ENCODE results near the gene HNRNPC. TPM values are rescaled to one million over a fixed set of nuclear protein-coding genes. Genes with fewer than 3 reads are reported as not detected.
"Not testable (repeated sequence)": the region's sequence is repeated elsewhere in the genome, so short reads cannot be mapped to it uniquely, and the experiment has no call there.

Gene HNRNPC
- total RNA-seq, 1 donor from 2014 or later, result 267 TPM

DNA sequence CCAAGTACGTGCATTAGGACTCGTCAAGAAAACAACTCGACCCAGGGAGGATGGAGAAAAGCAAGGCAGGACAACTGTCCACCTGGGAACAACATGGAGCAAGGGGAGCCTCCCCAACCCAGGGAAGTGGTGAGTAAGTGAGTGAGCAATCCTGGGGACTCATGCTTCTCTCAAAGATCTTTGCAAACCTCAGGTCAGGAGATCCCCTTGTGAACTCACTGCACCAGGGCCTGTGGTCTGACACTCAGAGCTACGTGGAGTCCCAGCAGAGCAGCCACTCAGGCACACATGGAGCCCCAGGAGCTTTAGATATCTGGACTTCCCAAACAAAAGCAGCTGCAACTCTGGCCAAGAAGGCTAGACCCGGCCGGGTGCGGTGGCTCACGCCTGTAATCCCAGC lies 101.2 kb downstream of the HNRNPC start:
- ATAC-seq, result no peak
- intact Hi-C loops (cut with micrococcal nuclease), result no loop called here
- DNase-seq, result no peak

DNA sequence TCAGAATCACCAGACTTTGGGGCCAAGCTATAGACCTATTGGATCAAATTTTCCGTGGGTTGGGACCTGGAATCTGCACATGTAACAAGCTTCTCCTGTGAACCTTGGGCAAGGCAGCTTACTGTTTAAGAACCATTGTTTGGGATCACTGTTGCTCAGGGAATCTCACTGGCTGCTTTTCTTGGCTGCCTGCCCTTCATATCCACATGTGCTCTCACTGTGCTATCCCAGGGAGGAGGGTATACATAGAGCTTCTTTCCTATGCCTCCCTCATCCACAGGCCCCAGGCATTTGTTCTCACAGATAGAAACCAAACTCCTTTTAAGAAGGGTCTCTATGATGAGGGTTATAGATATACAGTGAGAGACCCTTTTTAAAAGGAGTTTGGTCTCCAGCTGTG lies 103.6 kb downstream of the HNRNPC start:
- intact Hi-C loops (cut with micrococcal nuclease); DNase-seq: not testable (repeated sequence)
- peak; percentile 81 for ATAC-seq

DNA sequence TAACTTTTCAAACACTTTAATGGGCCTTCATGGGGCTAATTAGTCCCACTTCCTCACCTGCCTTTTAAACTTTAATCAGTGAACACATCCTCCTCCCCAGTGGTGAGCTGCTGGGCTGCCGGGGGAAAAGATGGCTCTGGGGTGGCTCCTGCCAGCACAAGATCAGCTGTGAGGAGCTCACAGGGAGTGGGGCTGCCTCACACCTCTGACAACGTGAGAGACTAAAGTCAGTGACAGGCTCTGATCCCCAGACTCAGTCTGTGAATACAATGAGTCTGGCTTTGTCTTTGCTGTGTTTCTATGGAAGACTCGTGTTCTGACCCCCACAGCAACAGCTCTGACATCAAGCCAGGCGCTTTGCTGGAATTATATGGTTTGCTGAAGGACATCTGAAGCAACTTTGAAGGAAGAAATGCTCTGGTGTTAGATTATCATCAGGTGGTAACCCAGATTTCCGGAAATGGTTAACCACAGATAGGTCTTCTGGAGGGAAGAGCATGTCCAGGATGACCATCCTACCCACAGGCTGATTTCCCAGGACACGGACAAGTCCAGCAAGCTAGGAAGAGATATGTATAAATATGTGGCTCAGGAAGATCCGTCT lies 104.1 kb downstream of the HNRNPC start:
- intact Hi-C loops (cut with micrococcal nuclease); DNase-seq; ATAC-seq: not testable (repeated sequence)

DNA sequence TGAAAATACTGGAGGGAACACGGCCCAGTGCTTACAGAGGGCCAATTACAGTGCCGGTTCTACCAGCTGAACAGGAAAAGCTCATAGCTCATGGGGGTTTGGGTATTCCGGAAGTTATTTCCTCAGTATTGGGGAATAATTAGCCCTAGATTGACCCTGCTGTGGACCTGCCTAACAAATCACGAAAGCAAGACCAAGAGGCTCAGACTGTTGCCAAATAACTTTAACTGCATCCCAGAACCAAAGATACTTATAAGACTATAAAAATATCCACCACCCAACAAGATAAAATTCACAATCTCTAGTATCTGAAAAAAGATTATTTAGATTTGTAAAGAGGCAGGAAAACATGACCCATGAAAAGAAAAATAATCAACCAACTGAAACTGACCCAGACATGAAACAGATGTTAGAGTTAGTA lies 105.4 kb downstream of the HNRNPC start:
- ATAC-seq (no peak), DNase-seq (no peak)
- intact Hi-C loops (cut with micrococcal nuclease), result no loop called here

DNA sequence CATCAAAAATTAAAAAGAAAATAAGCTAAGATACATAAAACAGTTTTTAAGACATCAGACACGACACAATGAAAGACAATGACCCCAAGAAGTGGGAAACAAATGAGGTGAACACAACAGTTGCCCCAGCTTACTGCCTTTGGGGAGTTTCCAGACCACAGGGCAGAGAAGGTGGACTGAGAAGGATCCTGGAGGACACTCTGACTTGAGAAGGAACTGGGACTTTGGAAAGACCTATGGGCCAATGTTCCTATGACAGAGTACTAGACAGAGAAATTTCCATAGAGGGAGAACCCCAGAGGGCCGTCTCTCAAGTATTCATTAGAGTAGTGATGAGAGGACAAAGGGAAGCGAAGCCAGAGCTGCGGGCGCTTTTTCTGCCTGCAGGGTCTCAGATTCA lies 107.2 kb downstream of the HNRNPC start:
- no peak for ATAC-seq
- no peak for DNase-seq
- intact Hi-C loops (cut with micrococcal nuclease), result no loop called here

DNA sequence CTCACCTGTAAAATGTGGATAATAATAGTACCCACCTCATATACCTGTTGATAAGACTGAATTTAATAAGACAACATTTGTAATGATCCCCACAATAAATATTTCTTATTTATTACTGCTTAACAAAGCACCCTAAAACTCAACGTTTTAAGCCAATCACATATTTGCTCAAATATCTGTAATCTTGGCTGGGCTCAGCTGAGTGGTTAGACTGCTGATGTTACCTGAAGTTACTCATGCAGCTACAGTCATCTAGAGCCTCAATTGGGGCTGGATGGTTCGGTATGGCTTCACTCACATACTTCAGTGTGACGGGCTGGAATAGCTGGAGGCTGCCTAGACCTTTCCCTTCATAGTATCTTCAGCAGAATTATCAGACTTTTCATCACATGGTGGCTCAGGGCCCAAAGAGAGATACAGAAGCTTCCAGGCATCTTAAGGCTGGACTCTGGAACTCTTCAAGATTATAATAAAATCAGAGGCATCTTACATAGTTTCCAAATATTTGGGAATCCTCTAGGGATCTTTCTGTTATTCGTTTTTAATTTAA lies 109.1 kb downstream of the HNRNPC start:
- intact Hi-C loops (cut with micrococcal nuclease), result no loop called here
- ATAC-seq, result no peak

More for the DNA sequence above, 109.1 kb downstream of the HNRNPC start:
- DNase-seq, result no peak

Other genes starting within 250 kb of the HNRNPC start
- gene NDRG2, start 244.4 kb downstream of the HNRNPC start, total RNA-seq, result 315 TPM
- 1.2 TPM for gene TPPP2, start 239.2 kb downstream of the HNRNPC start, total RNA-seq
- not detected for gene RNASE13, start 234.6 kb downstream of the HNRNPC start, total RNA-seq
- not detected for gene RNASE7, start 227.1 kb downstream of the HNRNPC start, total RNA-seq
- gene RNASE8, start 211.6 kb downstream of the HNRNPC start, total RNA-seq, result not detected
- gene ARHGEF40, start 199.1 kb downstream of the HNRNPC start, total RNA-seq, result 23.1 TPM
- gene ZNF219, start 170.8 kb downstream of the HNRNPC start, total RNA-seq, result 57.0 TPM
- 0.20 TPM for gene TMEM253, start 168.4 kb downstream of the HNRNPC start, total RNA-seq
- not detected for gene OR5AU1, start 113.4 kb downstream of the HNRNPC start, total RNA-seq
- gene RPGRIP1, start 10.6 kb upstream of the HNRNPC start, total RNA-seq, result 0.52 TPM
- 28.5 TPM for gene SUPT16H, start 114.6 kb upstream of the HNRNPC start, total RNA-seq
- gene CHD8, start 186.7 kb upstream of the HNRNPC start, total RNA-seq, result 28.8 TPM
- 17.0 TPM for gene RAB2B, start 207.5 kb upstream of the HNRNPC start, total RNA-seq
- gene TOX4, start 207.8 kb upstream of the HNRNPC start, total RNA-seq, result 93.4 TPM
- gene METTL3, start 241.9 kb upstream of the HNRNPC start, total RNA-seq, result 27.3 TPM